ENCODE measurements around the gene CCDC47.

CCDC47 gene

DNA sequence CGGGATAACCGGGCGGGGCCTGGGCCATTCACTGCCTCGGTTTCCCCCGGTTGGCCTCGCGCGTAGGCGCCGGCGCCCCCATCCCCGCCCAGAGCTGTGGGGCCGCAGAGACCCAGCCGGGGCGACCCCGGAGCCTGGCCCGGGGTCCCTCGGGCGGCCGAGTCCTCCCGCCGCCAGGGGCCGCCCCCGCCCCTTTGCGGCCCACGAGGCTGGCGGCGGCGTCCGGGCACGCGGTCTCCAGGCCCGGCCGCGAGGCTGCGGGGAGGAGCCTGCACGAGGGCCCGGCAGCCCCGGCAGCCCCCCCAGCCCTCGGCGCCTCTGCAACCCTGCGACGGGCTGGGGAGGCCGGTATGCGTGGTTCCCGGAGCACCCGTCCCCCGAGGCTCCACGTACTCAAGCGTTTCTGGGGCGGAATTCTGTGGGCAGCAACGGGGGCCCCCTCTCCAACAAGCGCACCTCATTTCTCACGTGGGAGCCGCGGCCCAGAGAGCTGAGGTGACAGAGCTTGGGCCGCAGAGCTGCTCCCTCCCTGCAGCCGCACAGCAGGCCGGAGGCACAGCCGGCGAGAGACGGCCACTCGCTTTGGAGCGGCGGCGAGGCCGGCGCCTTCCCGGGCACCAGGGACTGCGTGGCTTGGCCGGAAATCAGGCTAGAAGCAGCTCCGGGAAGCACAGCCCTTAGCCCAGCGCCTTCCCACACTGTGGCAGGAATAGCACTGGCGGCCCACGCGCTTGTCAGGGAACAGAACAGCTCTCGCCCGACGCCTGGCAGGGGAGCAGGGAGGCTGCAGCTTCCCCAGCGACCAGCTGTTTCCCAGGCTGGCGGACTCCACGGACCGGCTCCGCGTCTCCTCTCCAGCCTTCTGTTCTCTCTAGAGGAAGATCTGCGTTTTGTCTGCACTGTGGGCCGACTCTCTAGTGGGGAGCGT, 72.6 kb downstream of the CCDC47 start:
- Histone ChIP-seq H3K36me3 (replicated peaks; ENCODE audit: low read depth, low read length) (peaks cover 44% of the 10 kb centered on the region), H3K4me1 (ENCODE audit: low read length) (peaks cover 47% of the 10 kb centered on the region), H4K20me1 (ENCODE audit: insufficient read depth, low read length) (peaks cover 10% of the 10 kb centered on the region; the same call in 1 of the 2 replicates), H3K4me2 (ENCODE audit: low read length) (peak overlapping the region; percentile 67), H3K4me3 (ENCODE audit: low read length) (peak overlapping the region; percentile 97), H3K27ac (ENCODE audit: low read length) (peak overlapping the region; percentile 91), H3K9me3 (ENCODE audit: insufficient read depth, low read length) (peaks cover 8% of the 10 kb centered on the region; the same call in 1 of the 2 replicates), H3K9ac (ENCODE audit: low read length) (peak overlapping the region; percentile 99), H2AFZ (ENCODE audit: low read depth, low read length) (no peak overlapping the region), H3K79me2 (ENCODE audit: low read length) (peaks cover 29% of the 10 kb centered on the region), H3K27me3 (ENCODE audit: low read depth, low read length) (no peaks in the 10 kb centered on the region)
- TF ChIP-seq, protein P1, sequence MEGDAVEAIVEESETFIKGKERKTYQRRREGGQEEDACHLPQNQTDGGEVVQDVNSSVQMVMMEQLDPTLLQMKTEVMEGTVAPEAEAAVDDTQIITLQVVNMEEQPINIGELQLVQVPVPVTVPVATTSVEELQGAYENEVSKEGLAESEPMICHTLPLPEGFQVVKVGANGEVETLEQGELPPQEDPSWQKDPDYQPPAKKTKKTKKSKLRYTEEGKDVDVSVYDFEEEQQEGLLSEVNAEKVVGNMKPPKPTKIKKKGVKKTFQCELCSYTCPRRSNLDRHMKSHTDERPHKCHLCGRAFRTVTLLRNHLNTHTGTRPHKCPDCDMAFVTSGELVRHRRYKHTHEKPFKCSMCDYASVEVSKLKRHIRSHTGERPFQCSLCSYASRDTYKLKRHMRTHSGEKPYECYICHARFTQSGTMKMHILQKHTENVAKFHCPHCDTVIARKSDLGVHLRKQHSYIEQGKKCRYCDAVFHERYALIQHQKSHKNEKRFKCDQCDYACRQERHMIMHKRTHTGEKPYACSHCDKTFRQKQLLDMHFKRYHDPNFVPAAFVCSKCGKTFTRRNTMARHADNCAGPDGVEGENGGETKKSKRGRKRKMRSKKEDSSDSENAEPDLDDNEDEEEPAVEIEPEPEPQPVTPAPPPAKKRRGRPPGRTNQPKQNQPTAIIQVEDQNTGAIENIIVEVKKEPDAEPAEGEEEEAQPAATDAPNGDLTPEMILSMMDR (IDR thresholded peaks at IDR 0.05; ENCODE audit: low read depth, low read length): no peak; the same call in 1 of the 2 replicates
- no peak for TF ChIP-seq EZH2phosphoT487 (IDR thresholded peaks at IDR 0.05; ENCODE audit: low read depth)

DNA sequence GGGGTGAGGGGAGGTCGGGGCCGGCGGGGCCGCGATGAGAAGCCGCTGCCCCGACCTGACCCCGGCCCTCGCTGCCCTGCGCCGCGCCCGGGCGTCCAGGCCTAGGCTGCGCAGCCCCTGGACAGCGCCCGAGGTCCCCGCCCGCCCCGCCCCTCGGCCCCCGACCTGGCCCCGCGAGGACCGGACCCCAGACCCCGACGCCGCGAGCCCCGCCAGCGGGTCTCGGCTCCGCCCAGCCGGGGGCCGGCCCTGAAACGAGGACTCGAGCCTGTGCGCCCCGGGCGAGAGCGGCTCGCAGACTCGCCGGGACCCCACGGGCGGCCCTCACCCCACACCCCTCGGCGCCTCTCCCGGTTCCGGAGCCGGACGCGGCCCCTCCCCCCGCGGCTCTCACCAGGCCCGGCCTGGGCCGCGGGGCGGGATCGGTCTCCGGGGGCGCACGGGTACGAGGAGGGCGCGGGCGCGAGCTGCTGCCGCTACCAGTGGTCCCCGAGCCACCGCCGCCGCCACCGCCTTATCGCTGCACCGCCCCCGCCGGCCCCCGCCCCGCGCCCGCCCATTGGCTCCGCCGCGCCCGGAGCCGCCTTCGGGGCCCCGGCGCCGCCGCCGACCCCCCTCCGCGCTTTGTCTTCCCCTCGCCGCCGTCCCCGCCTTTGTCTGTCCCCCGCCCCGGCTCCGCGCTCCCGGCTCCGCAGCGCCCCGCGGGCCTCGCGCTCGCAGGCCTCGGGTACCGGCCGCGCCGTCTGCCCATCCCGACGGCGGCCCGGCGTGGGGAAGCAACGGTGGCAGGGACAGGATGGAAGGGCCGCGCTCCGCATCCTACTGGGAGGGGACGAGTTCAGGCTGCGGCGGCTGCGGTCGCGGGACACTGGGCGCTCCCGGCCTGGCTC, 73.5 kb downstream of the CCDC47 start, which contains the start of gene LIMD2:
LIMD2 (minus strand) TSS at position 488 of the 890 bp plus-strand sequence. CDS start 827 bp downstream, outside the sequence.
- Histone ChIP-seq H3K27me3 (ENCODE audit: low read depth, low read length) (no peaks in the 10 kb centered on the region), H3K4me1 (ENCODE audit: low read length) (peaks cover 56% of the 10 kb centered on the region), H3K27ac (ENCODE audit: low read length) (peak within 1 kb of the TSS; percentile 91), H3K9me3 (ENCODE audit: insufficient read depth, low read length) (peaks cover 8% of the 10 kb centered on the region; the same call in 1 of the 2 replicates), H3K4me3 (ENCODE audit: low read length) (peak within 1 kb of the TSS; percentile 97), H3K4me2 (ENCODE audit: low read length) (peak within 1 kb of the TSS; percentile 99), H2AFZ (ENCODE audit: low read depth, low read length) (no peak within 1 kb of the TSS), H4K20me1 (ENCODE audit: insufficient read depth, low read length) (peaks cover 10% of the 10 kb centered on the region; the same call in 1 of the 2 replicates), H3K9ac (ENCODE audit: low read length) (peak within 1 kb of the TSS; percentile 99), H3K36me3 (replicated peaks; ENCODE audit: low read depth, low read length) (peaks cover 47% of the 10 kb centered on the region), H3K79me2 (ENCODE audit: low read length) (peaks cover 29% of the 10 kb centered on the region)
- TF ChIP-seq EZH2phosphoT487 (IDR thresholded peaks at IDR 0.05; ENCODE audit: low read depth): no peak
- TF ChIP-seq, protein P1 (IDR thresholded peaks at IDR 0.05; ENCODE audit: low read depth, low read length): no peak

DNA sequence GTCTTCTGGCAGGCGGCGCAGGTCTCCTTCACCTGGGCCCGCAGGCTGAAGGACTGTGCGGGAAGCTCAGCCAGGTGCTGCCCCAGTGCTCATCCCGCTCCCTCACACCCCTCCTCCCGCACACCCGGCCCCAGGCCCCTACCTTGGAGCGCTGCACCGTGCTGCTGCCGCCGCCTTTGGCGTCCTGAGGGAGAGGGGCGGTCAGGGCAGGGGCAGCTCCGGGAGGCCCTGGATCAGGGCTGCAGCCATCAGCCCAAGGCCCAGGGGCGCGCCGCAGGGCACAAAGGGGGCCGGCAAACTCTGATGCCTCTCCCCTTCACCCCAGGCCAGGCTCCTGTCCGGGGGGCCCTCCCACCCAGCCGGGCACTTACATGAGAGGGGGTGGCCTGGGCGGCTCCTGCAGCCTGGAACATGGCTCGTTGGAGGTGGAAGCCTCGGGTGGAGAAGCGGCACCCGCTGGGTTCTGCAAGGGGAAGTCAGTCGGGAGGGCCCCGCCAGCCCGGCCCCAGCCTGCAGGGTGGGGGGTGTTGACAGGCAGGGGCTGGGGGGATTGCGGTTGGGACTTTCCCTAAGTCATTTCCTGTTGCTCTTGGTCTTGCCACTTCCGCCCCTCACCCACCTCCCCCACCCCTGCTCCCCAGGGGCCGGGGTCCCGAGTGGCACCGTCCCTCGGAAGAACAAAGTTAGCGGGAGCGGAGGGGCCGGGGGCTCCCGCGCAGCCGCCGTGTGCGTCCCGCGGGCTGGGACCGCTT, 74.3 kb downstream of the CCDC47 start:
- Histone ChIP-seq H3K4me3 (ENCODE audit: low read length) (peak overlapping the region; percentile 97), H3K27me3 (ENCODE audit: low read depth, low read length) (no peaks in the 10 kb centered on the region), H4K20me1 (ENCODE audit: insufficient read depth, low read length) (peaks cover 10% of the 10 kb centered on the region; the same call in 1 of the 2 replicates), H3K4me2 (ENCODE audit: low read length) (peak overlapping the region; percentile 99), H3K79me2 (ENCODE audit: low read length) (peaks cover 29% of the 10 kb centered on the region), H3K9ac (ENCODE audit: low read length) (peak overlapping the region; percentile 99), H3K4me1 (ENCODE audit: low read length) (peaks cover 58% of the 10 kb centered on the region), H3K27ac (ENCODE audit: low read length) (peak overlapping the region; percentile 91), H3K9me3 (ENCODE audit: insufficient read depth, low read length) (peaks cover 8% of the 10 kb centered on the region; the same call in 1 of the 2 replicates), H2AFZ (ENCODE audit: low read depth, low read length) (no peak overlapping the region), H3K36me3 (replicated peaks; ENCODE audit: low read depth, low read length) (peaks cover 43% of the 10 kb centered on the region)
- TF ChIP-seq, protein P1 (IDR thresholded peaks at IDR 0.05; ENCODE audit: low read depth, low read length): no peak
- no peak for TF ChIP-seq EZH2phosphoT487 (IDR thresholded peaks at IDR 0.05; ENCODE audit: low read depth)
